Fibroblast of lung (primary cell): ENCODE data around the gene WWOX. TPM values are rescaled to one million over a fixed set of nuclear protein-coding genes. Genes with fewer than 3 reads are reported as not detected.
A peak's percentile ranks its signal among the peaks of the same experiment; 100 is the strongest.

Source experiments
- DNase-seq, 2 donors: peaks; one replicate each; pipeline versions ENCODE4 v3.0.0 to v3.0.0-alpha.2; 2010; ENCODE audit warnings: low read depth in 2 of 2
- H2AFZ ChIP-seq: 2 replicates; pipeline ENCODE4 v1.5.1; 2012; ENCODE audit warnings: low read length, control low read depth, inconsistent platforms
- H3K27ac ChIP-seq: 2 replicates; pipeline ENCODE4 v1.5.1; 2011; ENCODE audit warnings: low read length, control low read depth; ENCODE audit not compliant: insufficient read depth
- H3K27me3 ChIP-seq: 2 replicates; pipeline ENCODE4 v1.5.1; 2011; ENCODE audit warnings: mild to moderate bottlenecking, low read length; ENCODE audit not compliant: control insufficient read depth, insufficient read depth
- H3K36me3 ChIP-seq: 2 replicates; pipeline ENCODE4 v1.5.1; 2011; ENCODE audit warnings: low read length; ENCODE audit not compliant: control insufficient read depth, insufficient read depth
- H3K4me1 ChIP-seq: 2 replicates; pipeline ENCODE4 v1.5.1; 2011; ENCODE audit warnings: low read length; ENCODE audit not compliant: control insufficient read depth, insufficient read depth; ENCODE audit errors: extremely low read depth
- H3K4me2 ChIP-seq: 2 replicates; pipeline ENCODE4 v1.5.1; 2011; ENCODE audit warnings: low read length, control low read depth; ENCODE audit not compliant: insufficient read depth; ENCODE audit errors: extremely low read depth
- H3K4me3 ChIP-seq, 4 experiments: fragments of 200-600 bp in 1 of 4; sonication (generic) in 1 of 4; replicated peaks in 1 of 4; 2 replicates each; pipeline ENCODE4 v1.5.1; 2011 to 2016; ENCODE audit warnings: low read length in 4 of 4, low read depth in 3 of 4, mild to moderate bottlenecking in 3 of 4, control low read depth in 2 of 4, inconsistent platforms in 1 of 4, mixed read lengths in 1 of 4; ENCODE audit not compliant: insufficient read depth in 1 of 4; ENCODE audit errors: control extremely low read depth in 1 of 4
- H3K79me2 ChIP-seq: 2 replicates; pipeline ENCODE4 v1.5.1; 2012; ENCODE audit warnings: mild to moderate bottlenecking, low read length, inconsistent platforms; ENCODE audit not compliant: control insufficient read depth, insufficient read depth
- H3K9ac ChIP-seq: 2 replicates; pipeline ENCODE4 v1.5.1; 2011; ENCODE audit warnings: mild to moderate bottlenecking, low read length, control low read depth; ENCODE audit not compliant: insufficient read depth
- H3K9me3 ChIP-seq: 2 replicates; pipeline ENCODE4 v1.5.1; 2012; ENCODE audit warnings: low read depth, low read length; ENCODE audit not compliant: control insufficient read depth, insufficient read depth
- H4K20me1 ChIP-seq: 2 replicates; pipeline ENCODE4 v1.5.1; 2011; ENCODE audit warnings: low read length; ENCODE audit not compliant: control insufficient read depth, insufficient read depth; ENCODE audit errors: extremely low read depth
- EZH2 ChIP-seq: IDR thresholded peaks from 2 replicates; pipeline ENCODE4 v1.5.1; 2012; ENCODE audit warnings: low read length, control low read depth, mild to moderate bottlenecking; ENCODE audit errors: missing control alignments
- polyA plus RNA-seq, 2 donors: library from polyadenylated mRNA; depleted of rRNA in 1 of 2; stranded (reverse) in 1 of 2; unstranded in 1 of 2; fragments of >200 nt; gene quantifications; 2 replicates each; pipeline ENCODE4 v1.2.1, GENCODE V29; 2011 to 2012; ENCODE audit warnings: missing spikeins in 1 of 2
- total RNA-seq: library from RNA; depleted of rRNA; stranded (reverse); fragments of >200 nt; gene quantifications from 2 replicates; pipeline ENCODE4 v1.2.1, GENCODE V29; 2014
- TF ChIP-seq, protein P1 (sequence below), 2 donors: IDR thresholded peaks in 1 of 2; conservative IDR thresholded peaks in 1 of 2; 1 replicate in 1 of 2; 2 replicates in 1 of 2; pipeline ENCODE4 v1.5.1; 2011 to 2012; ENCODE audit warnings: low read length in 2 of 2, control low read depth in 1 of 2, inconsistent platforms in 1 of 2, low read depth in 1 of 2, mild to moderate bottlenecking in 1 of 2

The WWOX gene
- total and polyA plus RNA-seq, 2 donors (not counting 1 experiment from before 2014, with no cell fraction given) = 5.6 to 16.3 TPM

DNA sequence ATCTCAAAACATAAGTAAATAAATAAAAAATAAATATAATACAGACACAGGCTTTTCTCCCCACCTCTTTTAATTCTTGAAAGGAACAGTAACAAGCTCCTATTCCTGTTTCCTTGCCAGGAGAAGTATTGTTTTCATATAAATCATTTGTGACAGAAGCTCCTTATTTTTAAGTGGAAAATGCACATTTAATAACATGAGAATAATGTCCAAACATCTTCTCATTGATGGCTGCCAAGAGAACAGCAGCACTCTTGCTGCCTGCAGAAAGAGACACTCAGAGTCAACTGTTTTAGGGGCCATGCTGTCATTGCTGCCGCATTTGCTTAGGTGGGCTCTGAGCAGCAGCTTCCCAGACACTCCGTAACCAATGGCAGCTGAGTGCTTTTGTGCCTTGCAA, 580.1 kb downstream of the WWOX start:
- no peak overlapping the region for H2AFZ ChIP-seq
- H4K20me1 ChIP-seq = no peaks in the 10 kb centered on the region
- H3K4me2 ChIP-seq = no peak overlapping the region
- H3K79me2 ChIP-seq = no peaks in the 10 kb centered on the region
- no peak overlapping the region for H3K9ac ChIP-seq
- H3K9me3 ChIP-seq = no peaks in the 10 kb centered on the region
- no peak overlapping the region for H3K27ac ChIP-seq
- no peak for TF ChIP-seq EZH2
- TF ChIP-seq, protein P1, sequence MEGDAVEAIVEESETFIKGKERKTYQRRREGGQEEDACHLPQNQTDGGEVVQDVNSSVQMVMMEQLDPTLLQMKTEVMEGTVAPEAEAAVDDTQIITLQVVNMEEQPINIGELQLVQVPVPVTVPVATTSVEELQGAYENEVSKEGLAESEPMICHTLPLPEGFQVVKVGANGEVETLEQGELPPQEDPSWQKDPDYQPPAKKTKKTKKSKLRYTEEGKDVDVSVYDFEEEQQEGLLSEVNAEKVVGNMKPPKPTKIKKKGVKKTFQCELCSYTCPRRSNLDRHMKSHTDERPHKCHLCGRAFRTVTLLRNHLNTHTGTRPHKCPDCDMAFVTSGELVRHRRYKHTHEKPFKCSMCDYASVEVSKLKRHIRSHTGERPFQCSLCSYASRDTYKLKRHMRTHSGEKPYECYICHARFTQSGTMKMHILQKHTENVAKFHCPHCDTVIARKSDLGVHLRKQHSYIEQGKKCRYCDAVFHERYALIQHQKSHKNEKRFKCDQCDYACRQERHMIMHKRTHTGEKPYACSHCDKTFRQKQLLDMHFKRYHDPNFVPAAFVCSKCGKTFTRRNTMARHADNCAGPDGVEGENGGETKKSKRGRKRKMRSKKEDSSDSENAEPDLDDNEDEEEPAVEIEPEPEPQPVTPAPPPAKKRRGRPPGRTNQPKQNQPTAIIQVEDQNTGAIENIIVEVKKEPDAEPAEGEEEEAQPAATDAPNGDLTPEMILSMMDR (conservative IDR thresholded peaks at IDR 0.05 in 1 of 2, IDR thresholded peaks at IDR 0.05 in 1 of 2; ENCODE audit: low read depth in 1 of 2, low read length in 2 of 2) = no peak
- no peak overlapping the region for H3K4me3 ChIP-seq
- H3K36me3 ChIP-seq = no peaks in the 10 kb centered on the region
- no peaks in the 10 kb centered on the region for H3K27me3 ChIP-seq
- peaks cover 8% of the 10 kb centered on the region for H3K4me1 ChIP-seq
- DNase-seq = no peak

DNA sequence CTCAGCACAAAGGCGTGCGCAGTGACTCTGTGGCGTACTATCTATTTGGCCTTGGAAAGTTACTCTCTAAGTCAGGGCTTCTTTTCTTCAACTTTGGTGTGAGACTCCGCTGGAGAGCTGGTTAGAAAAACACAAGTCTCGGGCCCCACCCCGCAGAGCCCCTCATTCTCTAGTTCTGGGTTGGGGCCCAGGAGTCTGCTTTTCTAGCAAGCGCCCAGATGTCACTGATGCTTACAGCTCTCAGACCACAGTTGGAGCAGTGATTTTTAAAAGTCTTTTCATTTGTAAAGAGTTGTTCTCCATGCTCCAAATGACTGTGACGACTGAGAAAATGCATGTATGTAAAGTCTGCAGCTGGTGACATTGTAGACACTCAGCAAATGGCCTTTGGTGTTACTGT, 582.3 kb downstream of the WWOX start:
- no peak overlapping the region for H3K9ac ChIP-seq
- no peak for DNase-seq
- H4K20me1 ChIP-seq = no peaks in the 10 kb centered on the region
- no peak overlapping the region for H3K27ac ChIP-seq
- no peak overlapping the region for H3K4me3 ChIP-seq
- peaks cover 8% of the 10 kb centered on the region for H3K4me1 ChIP-seq
- no peaks in the 10 kb centered on the region for H3K36me3 ChIP-seq
- no peak overlapping the region for H2AFZ ChIP-seq
- no peak overlapping the region for H3K4me2 ChIP-seq
- H3K27me3 ChIP-seq = no peaks in the 10 kb centered on the region
- TF ChIP-seq, protein P1 (conservative IDR thresholded peaks at IDR 0.05 in 1 of 2, IDR thresholded peaks at IDR 0.05 in 1 of 2; ENCODE audit: low read depth in 1 of 2, low read length in 2 of 2) = no peak
- TF ChIP-seq EZH2 = no peak
- no peaks in the 10 kb centered on the region for H3K79me2 ChIP-seq
- H3K9me3 ChIP-seq = no peaks in the 10 kb centered on the region

DNA sequence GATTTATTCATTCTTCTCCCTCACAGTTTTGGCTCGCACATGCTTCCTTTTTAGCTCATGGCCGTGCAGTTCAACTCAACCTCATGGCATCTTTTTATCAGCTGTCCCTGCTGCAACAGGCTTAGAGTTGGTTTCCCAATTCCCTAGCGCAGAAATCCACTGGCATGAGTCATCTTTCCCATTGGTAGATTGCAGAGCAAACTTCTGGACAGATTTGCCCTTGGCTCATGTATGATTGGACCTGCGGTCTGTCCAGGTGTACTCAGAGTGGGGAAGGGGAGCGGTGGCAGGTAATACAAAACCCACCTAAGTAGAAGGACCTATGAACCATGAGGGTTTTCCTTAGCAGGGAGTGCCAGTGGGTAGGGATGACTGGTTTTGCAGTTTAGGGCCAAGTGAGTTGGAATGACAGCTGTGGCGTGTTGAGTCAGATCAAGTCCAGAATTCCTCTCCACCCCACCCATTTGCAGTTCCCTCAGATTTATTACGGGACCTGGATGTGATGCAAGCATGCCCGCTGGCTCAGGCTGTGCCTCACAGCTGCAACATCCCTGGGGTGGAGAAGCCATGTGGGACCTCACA, 584.7 kb downstream of the WWOX start:
- peak overlapping the region; percentile 9 for H2AFZ ChIP-seq
- H3K4me2 ChIP-seq = peak overlapping the region; percentile 65
- H3K27ac ChIP-seq = peak overlapping the region; percentile 82

More for the DNA sequence above, 584.7 kb downstream of the WWOX start:
- no peaks in the 10 kb centered on the region for H3K27me3 ChIP-seq
- H3K79me2 ChIP-seq = no peaks in the 10 kb centered on the region
- H4K20me1 ChIP-seq = no peaks in the 10 kb centered on the region
- TF ChIP-seq, protein P1 (conservative IDR thresholded peaks at IDR 0.05 in 1 of 2, IDR thresholded peaks at IDR 0.05 in 1 of 2; ENCODE audit: low read depth in 1 of 2, low read length in 2 of 2) = no peak
- TF ChIP-seq EZH2 = no peak
- no peaks in the 10 kb centered on the region for H3K36me3 ChIP-seq
- no peak overlapping the region for H3K9ac ChIP-seq
- DNase-seq = peak; percentile 93 to 98
- no peak overlapping the region for H3K4me3 ChIP-seq
- H3K9me3 ChIP-seq = no peaks in the 10 kb centered on the region
- H3K4me1 ChIP-seq = peaks cover 5% of the 10 kb centered on the region
